GM12878 (cell line): Measurements from ENCODE around the gene SPAG7. TPM values are rescaled to one million over a fixed set of nuclear protein-coding genes. Genes with fewer than 3 reads are reported as not detected.

ENCODE experiments used
- BCL11A ChIP-seq: IDR thresholded peaks from 2 replicates; pipeline ENCODE4 v1.6.1; 2011; ENCODE audit warnings: low read depth, low read length
- BCL3 ChIP-seq: IDR thresholded peaks from 2 replicates; pipeline ENCODE4 v1.6.1; 2011; ENCODE audit warnings: borderline replicate concordance, low read depth, mild to moderate bottlenecking, moderate library complexity, low read length; ENCODE audit not compliant: insufficient read depth, poor library complexity, severe bottlenecking
- IRF4 ChIP-seq: IDR thresholded peaks from 2 replicates; pipeline ENCODE4 v1.6.1; 2011; ENCODE audit warnings: low read depth, low read length
- PAX5 ChIP-seq: IDR thresholded peaks from 2 replicates; pipeline ENCODE4 v1.6.1; 2011; ENCODE audit warnings: low read depth, low read length, borderline replicate concordance
- RCOR1 ChIP-seq: conservative IDR thresholded peaks from 2 replicates; pipeline ENCODE4 v1.6.1; 2012; ENCODE audit warnings: low read depth, low read length, improper control_type of control experiment
- TCF3 ChIP-seq: IDR thresholded peaks from 2 replicates; pipeline ENCODE4 v1.6.1; 2012; ENCODE audit warnings: low read depth, mild to moderate bottlenecking, low read length, borderline replicate concordance; ENCODE audit not compliant: insufficient read depth
- polyA plus RNA-seq, 11 experiments: library from polyadenylated mRNA; depleted of rRNA in 4 of 11; unstranded in 6 of 11; stranded (reverse) in 5 of 11; fragments of >200 nt; fragmentation: Nextera tagmentation in 4 of 11; fragmentation: Illumina TruSeq in 1 of 11; extraction: Ambion mirVana in 4 of 11; extraction: Trizol in 1 of 11; gene quantifications; 1 replicate in 1 of 11; 2 replicates in 10 of 11; pipeline versions ENCODE4 v1.2.1 to v1.2.3, GENCODE V29; 2011 to 2016; ENCODE audit warnings: inconsistent platforms in 2 of 11, missing spikeins in 2 of 11, low read depth in 1 of 11
- total RNA-seq, 4 experiments: library from RNA; depleted of rRNA in 3 of 4; stranded (reverse); fragments of >200 nt in 3 of 4; fragmentation: Illumina TruSeq in 1 of 4; extraction: Trizol in 1 of 4; gene quantifications; 2 replicates each; pipeline versions ENCODE4 v1.2.1 to v1.2.3, GENCODE V29; 2013 to 2021
- TF ChIP-seq, protein P1 (sequence below): fragments of 450-650 bp; formaldehyde crosslinking; IDR thresholded peaks from 2 replicates; pipeline ENCODE4 v1.4.0; 2020; ENCODE audit warnings: mild to moderate bottlenecking, moderate library complexity
- TF ChIP-seq, protein P2 (sequence below): fragments of 150-350 bp; IDR thresholded peaks from 2 replicates; pipeline ENCODE4 v1.6.1; 2016; ENCODE audit warnings: low read depth, low read length

Gene SPAG7
- total and polyA plus RNA-seq, 10 of the 15 experiments (the other 5 are each of a cell fraction or from before 2014, with no cell fraction given): 7.9 to 146 (median 88.7) TPM

- TF ChIP-seq TCF3 (0 out of 2 replicates have a peak, but pooled peaks have one; percentile 38), RCOR1 (0 out of 2 replicates have a peak, but pooled peaks have one; percentile 34), BCL11A (0 out of 2 replicates have a peak, but pooled peaks have one; percentile 42), PAX5 (peak; percentile 34; the same call in 1 of the 2 replicates), BCL3 (peak; percentile 93), IRF4 (no peak)
- TF ChIP-seq, protein P1, sequence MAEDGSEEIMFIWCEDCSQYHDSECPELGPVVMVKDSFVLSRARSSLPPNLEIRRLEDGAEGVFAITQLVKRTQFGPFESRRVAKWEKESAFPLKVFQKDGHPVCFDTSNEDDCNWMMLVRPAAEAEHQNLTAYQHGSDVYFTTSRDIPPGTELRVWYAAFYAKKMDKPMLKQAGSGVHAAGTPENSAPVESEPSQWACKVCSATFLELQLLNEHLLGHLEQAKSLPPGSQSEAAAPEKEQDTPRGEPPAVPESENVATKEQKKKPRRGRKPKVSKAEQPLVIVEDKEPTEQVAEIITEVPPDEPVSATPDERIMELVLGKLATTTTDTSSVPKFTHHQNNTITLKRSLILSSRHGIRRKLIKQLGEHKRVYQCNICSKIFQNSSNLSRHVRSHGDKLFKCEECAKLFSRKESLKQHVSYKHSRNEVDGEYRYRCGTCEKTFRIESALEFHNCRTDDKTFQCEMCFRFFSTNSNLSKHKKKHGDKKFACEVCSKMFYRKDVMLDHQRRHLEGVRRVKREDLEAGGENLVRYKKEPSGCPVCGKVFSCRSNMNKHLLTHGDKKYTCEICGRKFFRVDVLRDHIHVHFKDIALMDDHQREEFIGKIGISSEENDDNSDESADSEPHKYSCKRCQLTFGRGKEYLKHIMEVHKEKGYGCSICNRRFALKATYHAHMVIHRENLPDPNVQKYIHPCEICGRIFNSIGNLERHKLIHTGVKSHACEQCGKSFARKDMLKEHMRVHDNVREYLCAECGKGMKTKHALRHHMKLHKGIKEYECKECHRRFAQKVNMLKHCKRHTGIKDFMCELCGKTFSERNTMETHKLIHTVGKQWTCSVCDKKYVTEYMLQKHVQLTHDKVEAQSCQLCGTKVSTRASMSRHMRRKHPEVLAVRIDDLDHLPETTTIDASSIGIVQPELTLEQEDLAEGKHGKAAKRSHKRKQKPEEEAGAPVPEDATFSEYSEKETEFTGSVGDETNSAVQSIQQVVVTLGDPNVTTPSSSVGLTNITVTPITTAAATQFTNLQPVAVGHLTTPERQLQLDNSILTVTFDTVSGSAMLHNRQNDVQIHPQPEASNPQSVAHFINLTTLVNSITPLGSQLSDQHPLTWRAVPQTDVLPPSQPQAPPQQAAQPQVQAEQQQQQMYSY: peak; percentile 10; the same call in 1 of the 2 replicates
- TF ChIP-seq, protein P2, sequence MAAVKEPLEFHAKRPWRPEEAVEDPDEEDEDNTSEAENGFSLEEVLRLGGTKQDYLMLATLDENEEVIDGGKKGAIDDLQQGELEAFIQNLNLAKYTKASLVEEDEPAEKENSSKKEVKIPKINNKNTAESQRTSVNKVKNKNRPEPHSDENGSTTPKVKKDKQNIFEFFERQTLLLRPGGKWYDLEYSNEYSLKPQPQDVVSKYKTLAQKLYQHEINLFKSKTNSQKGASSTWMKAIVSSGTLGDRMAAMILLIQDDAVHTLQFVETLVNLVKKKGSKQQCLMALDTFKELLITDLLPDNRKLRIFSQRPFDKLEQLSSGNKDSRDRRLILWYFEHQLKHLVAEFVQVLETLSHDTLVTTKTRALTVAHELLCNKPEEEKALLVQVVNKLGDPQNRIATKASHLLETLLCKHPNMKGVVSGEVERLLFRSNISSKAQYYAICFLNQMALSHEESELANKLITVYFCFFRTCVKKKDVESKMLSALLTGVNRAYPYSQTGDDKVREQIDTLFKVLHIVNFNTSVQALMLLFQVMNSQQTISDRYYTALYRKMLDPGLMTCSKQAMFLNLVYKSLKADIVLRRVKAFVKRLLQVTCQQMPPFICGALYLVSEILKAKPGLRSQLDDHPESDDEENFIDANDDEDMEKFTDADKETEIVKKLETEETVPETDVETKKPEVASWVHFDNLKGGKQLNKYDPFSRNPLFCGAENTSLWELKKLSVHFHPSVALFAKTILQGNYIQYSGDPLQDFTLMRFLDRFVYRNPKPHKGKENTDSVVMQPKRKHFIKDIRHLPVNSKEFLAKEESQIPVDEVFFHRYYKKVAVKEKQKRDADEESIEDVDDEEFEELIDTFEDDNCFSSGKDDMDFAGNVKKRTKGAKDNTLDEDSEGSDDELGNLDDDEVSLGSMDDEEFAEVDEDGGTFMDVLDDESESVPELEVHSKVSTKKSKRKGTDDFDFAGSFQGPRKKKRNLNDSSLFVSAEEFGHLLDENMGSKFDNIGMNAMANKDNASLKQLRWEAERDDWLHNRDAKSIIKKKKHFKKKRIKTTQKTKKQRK: peak; percentile 23; the same call in 1 of the 2 replicates
Measured at GRCh38 chr17:4944554-4945175, 23.0 kb downstream of the SPAG7 start (continued).
